Mucosa of rectum (tissue), 2 donors: Measurements from ENCODE around the gene SLC31A1.

Source experiments
- H3K27ac ChIP-seq, 2 donors: one replicate each; pipeline ENCODE4 v1.7.0; 2013; ENCODE audit warnings: inconsistent platforms in 2 of 2, low read depth in 2 of 2, low read length in 2 of 2
- H3K27me3 ChIP-seq, 2 donors: one replicate each; pipeline ENCODE4 v1.7.0; 2013; ENCODE audit warnings: low read length in 2 of 2; ENCODE audit not compliant: control insufficient read depth in 2 of 2, insufficient read depth in 2 of 2
- H3K36me3 ChIP-seq, 2 donors: one replicate each; pipeline ENCODE4 v1.7.0; 2013; ENCODE audit warnings: low read length in 2 of 2; ENCODE audit not compliant: control insufficient read depth in 2 of 2, insufficient read depth in 2 of 2
- H3K4me1 ChIP-seq, 2 donors: one replicate each; pipeline ENCODE4 v1.7.0; 2013; ENCODE audit warnings: low read length in 2 of 2, mild to moderate bottlenecking in 1 of 2; ENCODE audit not compliant: control insufficient read depth in 2 of 2, insufficient read depth in 2 of 2
- H3K4me3 ChIP-seq, 2 donors: one replicate each; pipeline ENCODE4 v1.7.0; 2013; ENCODE audit warnings: low read length in 2 of 2
- H3K9ac ChIP-seq, 2 donors: one replicate each; pipeline ENCODE4 v1.7.0; 2013; ENCODE audit warnings: low read length in 2 of 2, low read depth in 1 of 2, mild to moderate bottlenecking in 1 of 2
- H3K9me3 ChIP-seq, 2 donors: one replicate each; pipeline ENCODE4 v1.7.0; 2013; ENCODE audit warnings: low read length in 2 of 2; ENCODE audit not compliant: control insufficient read depth in 2 of 2
- donor health status: healthy.
- donor health status: Normal muscosa, but diverticular disease.

SLC31A1 gene

GRCh38 chr9:113257863-113258262 is 36.5 kb downstream of the SLC31A1 start:
- no peak overlapping the region for H3K4me3 ChIP-seq
- no peaks in the 10 kb centered on the region for H3K27me3 ChIP-seq
- H3K27ac ChIP-seq: no peak overlapping the region
- no peaks in the 10 kb centered on the region for H3K9me3 ChIP-seq
- H3K9ac ChIP-seq: no peak overlapping the region
- peaks cover 17 to 24% of the 10 kb centered on the region in 2 donors for H3K36me3 ChIP-seq
- peaks cover 0 to 6% of the 10 kb centered on the region in 2 donors for H3K4me1 ChIP-seq

GRCh38 chr9:113258282-113258681 is 36.9 kb downstream of the SLC31A1 start:
- no peak overlapping the region for H3K4me3 ChIP-seq
- no peak overlapping the region for H3K9ac ChIP-seq
- H3K27ac ChIP-seq: no peak overlapping the region
- peaks cover 17 to 24% of the 10 kb centered on the region in 2 donors for H3K36me3 ChIP-seq
- no peaks in the 10 kb centered on the region for H3K9me3 ChIP-seq
- H3K4me1 ChIP-seq: peaks cover 0 to 6% of the 10 kb centered on the region in 2 donors
- H3K27me3 ChIP-seq: no peaks in the 10 kb centered on the region

GRCh38 chr9:113261917-113262671 is 40.8 kb downstream of the SLC31A1 start:
- H3K27me3 ChIP-seq: no peaks in the 10 kb centered on the region
- H3K4me3 ChIP-seq: no peak overlapping the region
- H3K4me1 ChIP-seq: peaks cover 0 to 6% of the 10 kb centered on the region in 2 donors
- no peak overlapping the region for H3K9ac ChIP-seq
- peaks cover 12 to 26% of the 10 kb centered on the region in 2 donors for H3K36me3 ChIP-seq
- H3K27ac ChIP-seq: no peak overlapping the region
- no peaks in the 10 kb centered on the region for H3K9me3 ChIP-seq

GRCh38 chr9:113266174-113266573 is 44.8 kb downstream of the SLC31A1 start:
- Histone ChIP-seq H3K4me1 (peaks cover 0 to 17% of the 10 kb centered on the region in 2 donors), H3K36me3 (peaks cover 18 to 34% of the 10 kb centered on the region in 2 donors), H3K4me3 (no peak overlapping the region), H3K27me3 (no peaks in the 10 kb centered on the region), H3K9ac (no peak overlapping the region), H3K27ac (no peak overlapping the region), H3K9me3 (no peaks in the 10 kb centered on the region)

DNA sequence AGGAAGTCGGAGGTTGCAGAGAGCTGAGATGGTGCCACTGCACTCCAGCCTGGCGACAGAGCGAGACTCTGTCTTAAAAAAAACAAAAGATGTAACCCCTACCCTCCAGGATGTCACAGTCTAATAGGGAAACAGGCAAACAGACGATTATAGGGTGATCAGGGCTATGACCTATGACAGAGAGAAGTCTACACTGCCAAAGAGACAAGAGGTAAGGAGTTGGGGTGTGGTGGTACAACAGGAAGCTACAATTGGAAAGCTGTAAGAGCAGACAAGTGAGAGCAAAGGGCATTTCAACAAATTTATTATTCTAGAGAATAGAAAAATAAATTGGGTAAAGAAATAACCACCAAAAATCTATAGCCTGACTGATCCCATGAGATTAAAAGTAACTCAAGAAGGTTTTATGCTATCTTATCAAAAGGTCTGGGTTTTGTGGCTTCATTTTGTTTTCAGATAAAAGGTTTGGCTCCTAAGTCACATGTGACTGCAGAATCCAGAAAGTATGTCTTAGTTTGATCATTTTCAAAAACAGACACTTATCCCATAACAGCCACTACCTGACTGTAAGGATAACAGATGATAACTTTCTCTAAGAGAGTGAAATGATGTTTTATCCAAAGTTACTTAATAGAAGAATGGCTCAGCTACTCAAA is 46.7 kb downstream of the SLC31A1 start:
- Histone ChIP-seq H3K27ac (no peak overlapping the region), H3K4me3 (no peak overlapping the region), H3K9me3 (no peaks in the 10 kb centered on the region), H3K4me1 (peaks cover 0 to 14% of the 10 kb centered on the region in 2 donors), H3K36me3 (peaks cover 28 to 43% of the 10 kb centered on the region in 2 donors), H3K9ac (no peak overlapping the region), H3K27me3 (no peaks in the 10 kb centered on the region)

GRCh38 chr9:113269355-113269754 is 48.0 kb downstream of the SLC31A1 start:
- H3K4me3 ChIP-seq: no peak overlapping the region
- no peak overlapping the region for H3K27ac ChIP-seq
- H3K9me3 ChIP-seq: no peaks in the 10 kb centered on the region
- H3K36me3 ChIP-seq: peaks cover 28 to 44% of the 10 kb centered on the region in 2 donors
- no peak overlapping the region for H3K9ac ChIP-seq
- H3K4me1 ChIP-seq: peaks cover 0 to 17% of the 10 kb centered on the region in 2 donors
- no peaks in the 10 kb centered on the region for H3K27me3 ChIP-seq

DNA sequence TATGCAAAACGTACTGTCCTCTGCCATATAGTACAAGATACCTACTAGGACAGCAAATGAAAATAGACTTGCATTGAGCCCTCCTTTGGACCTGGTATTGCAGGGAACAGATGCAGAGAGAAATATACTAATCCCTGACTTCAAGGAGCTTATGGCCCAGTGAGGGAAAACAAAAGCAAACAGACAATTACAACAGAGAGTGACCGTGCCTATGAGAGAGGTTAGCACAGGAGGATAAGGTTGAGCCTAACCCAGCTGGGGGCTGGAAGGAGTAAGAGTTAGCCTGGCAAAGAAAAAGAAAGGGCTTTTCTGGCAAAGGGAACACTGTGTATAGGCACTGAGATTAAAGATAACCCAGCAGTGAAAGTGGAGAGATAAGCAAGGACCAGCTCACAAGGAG is 48.5 kb downstream of the SLC31A1 start:
- H3K4me3 ChIP-seq: no peak overlapping the region
- H3K9me3 ChIP-seq: no peaks in the 10 kb centered on the region
- H3K36me3 ChIP-seq: peaks cover 28 to 41% of the 10 kb centered on the region in 2 donors
- H3K9ac ChIP-seq: no peak overlapping the region
- H3K27me3 ChIP-seq: no peaks in the 10 kb centered on the region
- H3K27ac ChIP-seq: no peak overlapping the region
- H3K4me1 ChIP-seq: peaks cover 0 to 19% of the 10 kb centered on the region in 2 donors

GRCh38 chr9:113274474-113275156 is 53.3 kb downstream of the SLC31A1 start:
- Histone ChIP-seq H3K9me3 (no peaks in the 10 kb centered on the region), H3K9ac (peak overlapping the region; percentile 94 to 99), H3K4me3 (peak overlapping the region; percentile 99), H3K4me1 (peaks cover 5 to 17% of the 10 kb centered on the region in 2 donors), H3K27me3 (no peaks in the 10 kb centered on the region), H3K27ac (peak overlapping the region; percentile 91 to 95), H3K36me3 (peaks cover 35 to 48% of the 10 kb centered on the region in 2 donors)

DNA sequence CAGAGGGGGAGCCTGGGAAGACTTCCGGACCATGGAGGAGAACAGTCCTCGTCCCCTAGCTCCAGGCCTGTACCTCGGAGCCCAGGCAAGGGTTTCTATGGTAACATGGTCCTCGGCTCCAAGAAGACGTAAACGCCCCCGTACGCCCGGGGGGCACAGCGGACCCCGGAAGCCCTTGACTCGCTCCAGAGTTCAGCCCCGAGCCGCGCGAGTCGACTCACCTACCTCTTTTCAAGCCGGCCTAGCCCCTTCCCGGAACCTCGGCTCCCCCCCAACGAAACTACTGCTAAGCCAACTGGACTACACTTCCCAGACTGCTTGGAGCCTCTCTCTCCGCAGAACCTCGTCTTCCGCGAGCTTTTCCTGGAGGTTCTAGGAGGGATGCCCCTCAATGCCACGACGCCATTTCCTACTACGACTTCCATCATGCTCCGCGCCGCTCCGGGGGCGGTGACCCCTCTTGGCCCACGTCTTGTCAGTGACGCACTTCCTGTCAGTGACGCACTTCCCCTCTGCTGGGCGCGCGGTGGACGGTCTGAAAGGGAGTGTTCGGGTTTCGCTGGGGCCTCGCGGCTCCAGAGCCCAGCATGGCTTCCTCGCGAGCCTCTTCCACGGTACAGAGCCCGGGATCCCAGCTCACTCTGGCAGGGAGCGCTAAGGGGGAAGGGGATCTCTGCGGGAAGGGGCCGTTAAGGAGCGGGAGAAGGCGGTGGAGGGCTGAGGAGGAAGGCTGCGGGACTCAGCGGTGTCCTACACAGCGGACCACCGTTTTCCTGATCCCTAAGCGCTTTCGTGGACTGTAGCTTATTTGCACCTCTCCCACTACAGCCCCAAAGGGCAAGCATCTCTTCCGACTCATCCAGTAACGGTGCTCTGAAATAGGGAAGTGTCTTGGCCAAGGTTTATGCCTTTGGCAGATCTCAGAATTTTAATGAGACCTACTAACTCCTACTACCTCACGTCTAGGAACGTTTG is 54.1 kb downstream of the SLC31A1 start, which contains the start of the genes CDC26 and PRPF4:
Gene CDC26, minus strand, starts transcription at position 416 of the 975 bp plus-strand sequence. CDS start 3,065 bp downstream, outside the sequence.
Gene PRPF4, plus strand, starts transcription at position 502 of the 975 bp plus-strand sequence. Its CDS starts 86 bp downstream, at position 588.
- Histone ChIP-seq H3K9ac (peak within 1 kb of the TSS; percentile 94 to 99), H3K36me3 (peaks cover 36 to 49% of the 10 kb centered on the region in 2 donors), H3K4me3 (peak within 1 kb of the TSS; percentile 99), H3K27me3 (no peaks in the 10 kb centered on the region), H3K9me3 (no peaks in the 10 kb centered on the region), H3K27ac (peak within 1 kb of the TSS; percentile 91 to 95), H3K4me1 (peaks cover 5 to 11% of the 10 kb centered on the region in 2 donors)
